GM21381 (cell line): ENCODE results near the gene FTSJ1.
"Not testable (repeated sequence)": the region's sequence is repeated elsewhere in the genome, so short reads cannot be mapped to it uniquely, and the experiment has no call there.

Source experiments
- ATAC-seq: cut with Tn5 transposase; IDR thresholded peaks from one replicate; pipeline ENCODE4 v1.9.1; 2021; ENCODE audit warnings: mild to moderate bottlenecking, moderate library complexity; ENCODE audit not compliant: unreplicated experiment

FTSJ1 gene

GRCh38 chrX:48520976-48521352 is 45.0 kb downstream of the FTSJ1 start:
- ATAC-seq, result no peak

GRCh38 chrX:48521353-48522243 is 45.6 kb downstream of the FTSJ1 start, which contains the start of gene EBP:
EBP (plus strand) TSS chrX:48521808; CDS start chrX:48523772, 1,964 bp downstream.
- ATAC-seq, result peak; percentile 94

- ATAC-seq, result no peak
Observed at GRCh38 chrX:48522291-48522690, 46.3 kb downstream of the FTSJ1 start.

GRCh38 chrX:48523682-48524081 is 47.7 kb downstream of the FTSJ1 start:
- no peak for ATAC-seq

GRCh38 chrX:48525853-48526252 is 49.9 kb downstream of the FTSJ1 start:
- not testable (repeated sequence) for ATAC-seq

GRCh38 chrX:48530736-48531135 is 54.7 kb downstream of the FTSJ1 start:
- no peak for ATAC-seq

- ATAC-seq, result no peak
Observed at GRCh38 chrX:48531358-48531959, 55.5 kb downstream of the FTSJ1 start.

- no peak for ATAC-seq
Observed at GRCh38 chrX:48532161-48532560, 56.2 kb downstream of the FTSJ1 start.

GRCh38 chrX:48533165-48533564 is 57.2 kb downstream of the FTSJ1 start:
- no peak for ATAC-seq
